Measurements from ENCODE around the gene FOXP1.

The FOXP1 gene

DNA sequence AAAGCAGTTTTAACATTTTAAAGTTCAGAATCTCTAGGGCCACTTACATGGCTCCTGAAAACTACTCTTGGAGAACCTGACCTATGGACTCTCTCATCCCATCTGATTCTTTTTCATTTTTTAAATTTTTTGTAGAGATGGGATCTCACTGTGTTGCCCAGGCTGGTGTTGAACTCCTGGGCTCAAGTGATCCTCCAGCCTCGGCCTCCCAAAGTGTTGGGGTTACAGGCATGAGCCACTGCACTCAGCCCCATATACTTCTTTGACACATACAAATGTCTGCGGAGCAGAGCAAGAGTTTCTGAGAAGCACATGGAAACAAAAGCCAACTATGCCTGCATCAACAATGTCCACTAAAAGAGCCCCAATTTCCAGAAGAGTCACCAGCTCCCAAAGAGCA is 189.8 kb downstream of the FOXP1 start:
- TF ChIP-seq POLR2AphosphoS5 (IDR thresholded peaks at IDR 0.05; ENCODE audit: low read depth, low read length): no peak

DNA sequence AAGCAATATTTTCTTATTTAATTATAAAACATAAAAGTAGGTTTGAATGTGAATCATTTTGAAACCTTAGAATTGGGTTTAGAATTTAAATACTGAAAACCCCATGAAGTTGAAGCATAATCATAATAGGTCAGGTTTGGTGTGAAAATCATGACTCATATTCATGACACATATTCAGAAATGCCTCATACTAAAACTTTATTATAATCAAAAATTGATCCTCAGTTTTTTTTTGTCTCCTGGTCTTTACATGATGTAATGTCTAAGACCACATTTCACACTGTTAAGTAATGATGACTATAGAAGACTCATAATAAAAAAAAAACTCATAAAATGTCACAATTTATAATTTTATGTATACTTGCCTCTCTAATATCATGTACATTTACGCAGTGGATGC is 190.4 kb downstream of the FOXP1 start:
- TF ChIP-seq, protein P1, sequence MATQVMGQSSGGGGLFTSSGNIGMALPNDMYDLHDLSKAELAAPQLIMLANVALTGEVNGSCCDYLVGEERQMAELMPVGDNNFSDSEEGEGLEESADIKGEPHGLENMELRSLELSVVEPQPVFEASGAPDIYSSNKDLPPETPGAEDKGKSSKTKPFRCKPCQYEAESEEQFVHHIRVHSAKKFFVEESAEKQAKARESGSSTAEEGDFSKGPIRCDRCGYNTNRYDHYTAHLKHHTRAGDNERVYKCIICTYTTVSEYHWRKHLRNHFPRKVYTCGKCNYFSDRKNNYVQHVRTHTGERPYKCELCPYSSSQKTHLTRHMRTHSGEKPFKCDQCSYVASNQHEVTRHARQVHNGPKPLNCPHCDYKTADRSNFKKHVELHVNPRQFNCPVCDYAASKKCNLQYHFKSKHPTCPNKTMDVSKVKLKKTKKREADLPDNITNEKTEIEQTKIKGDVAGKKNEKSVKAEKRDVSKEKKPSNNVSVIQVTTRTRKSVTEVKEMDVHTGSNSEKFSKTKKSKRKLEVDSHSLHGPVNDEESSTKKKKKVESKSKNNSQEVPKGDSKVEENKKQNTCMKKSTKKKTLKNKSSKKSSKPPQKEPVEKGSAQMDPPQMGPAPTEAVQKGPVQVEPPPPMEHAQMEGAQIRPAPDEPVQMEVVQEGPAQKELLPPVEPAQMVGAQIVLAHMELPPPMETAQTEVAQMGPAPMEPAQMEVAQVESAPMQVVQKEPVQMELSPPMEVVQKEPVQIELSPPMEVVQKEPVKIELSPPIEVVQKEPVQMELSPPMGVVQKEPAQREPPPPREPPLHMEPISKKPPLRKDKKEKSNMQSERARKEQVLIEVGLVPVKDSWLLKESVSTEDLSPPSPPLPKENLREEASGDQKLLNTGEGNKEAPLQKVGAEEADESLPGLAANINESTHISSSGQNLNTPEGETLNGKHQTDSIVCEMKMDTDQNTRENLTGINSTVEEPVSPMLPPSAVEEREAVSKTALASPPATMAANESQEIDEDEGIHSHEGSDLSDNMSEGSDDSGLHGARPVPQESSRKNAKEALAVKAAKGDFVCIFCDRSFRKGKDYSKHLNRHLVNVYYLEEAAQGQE (IDR thresholded peaks at IDR 0.05; ENCODE audit: insufficient read depth in 1 of 2, low read depth in 2 of 2, low read length in 2 of 2): no peak
- TF ChIP-seq FOXP2 (optimal IDR thresholded peaks at IDR 0.05; ENCODE audit: borderline replicate concordance, extremely low read depth, extremely low read length, insufficient read depth): no peak
- no peak for TF ChIP-seq TAF1 (IDR thresholded peaks at IDR 0.05; ENCODE audit: borderline replicate concordance, insufficient read depth, low read length)
- TF ChIP-seq POLR2AphosphoS5 (IDR thresholded peaks at IDR 0.05; ENCODE audit: low read depth, low read length): no peak
- TF ChIP-seq SIN3A (IDR thresholded peaks at IDR 0.05; ENCODE audit: borderline replicate concordance, insufficient read depth, low read length): no peak

DNA sequence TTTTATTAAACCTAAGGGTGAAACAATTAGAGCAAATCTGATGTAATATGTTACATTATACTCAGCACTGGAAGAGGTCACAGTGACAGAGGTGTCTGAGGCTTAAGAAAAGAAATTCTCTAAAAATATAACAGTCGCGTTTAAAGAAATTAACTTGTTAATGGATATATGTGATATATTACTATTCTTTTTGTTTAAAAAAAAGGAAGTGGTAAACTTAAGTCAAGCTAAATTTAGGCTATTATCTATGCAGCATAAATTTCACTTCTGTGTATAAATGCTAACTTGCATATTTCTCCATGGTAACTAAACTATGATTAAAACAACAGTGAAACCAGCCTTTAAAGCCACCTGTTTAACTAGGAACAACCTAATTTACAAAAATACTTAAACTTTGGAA is 191.3 kb downstream of the FOXP1 start:
- TF ChIP-seq TAF1 (IDR thresholded peaks at IDR 0.05; ENCODE audit: borderline replicate concordance, insufficient read depth, low read length) (no peak), FOXP2 (optimal IDR thresholded peaks at IDR 0.05; ENCODE audit: borderline replicate concordance, extremely low read depth, extremely low read length, insufficient read depth) (no peak), SIN3A (IDR thresholded peaks at IDR 0.05; ENCODE audit: borderline replicate concordance, insufficient read depth, low read length) (no peak), POLR2AphosphoS5 (IDR thresholded peaks at IDR 0.05; ENCODE audit: low read depth, low read length) (no peak)
- TF ChIP-seq, protein P1 (IDR thresholded peaks at IDR 0.05; ENCODE audit: insufficient read depth in 1 of 2, low read depth in 2 of 2, low read length in 2 of 2): no peak

DNA sequence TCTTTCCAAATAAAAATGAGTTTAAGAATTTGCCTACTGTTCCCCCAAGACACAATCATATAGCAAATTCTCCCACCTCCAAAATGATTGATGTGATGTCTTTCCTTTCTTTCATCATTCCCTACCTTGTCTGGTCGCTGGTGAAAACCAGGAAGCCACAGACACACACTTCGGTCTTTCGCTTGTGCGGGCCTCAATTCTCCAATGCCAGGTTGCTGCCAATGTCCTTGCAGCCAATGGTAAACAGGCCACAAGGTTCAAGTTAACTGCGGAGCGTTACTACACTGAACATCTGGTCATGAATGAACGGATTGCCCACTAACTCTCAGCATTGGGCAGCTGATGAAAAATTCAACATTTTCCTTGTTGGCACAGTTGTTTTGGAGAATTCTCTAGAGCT is 192.2 kb downstream of the FOXP1 start:
- TF ChIP-seq, protein P1 (IDR thresholded peaks at IDR 0.05; ENCODE audit: insufficient read depth in 1 of 2, low read depth in 2 of 2, low read length in 2 of 2): no peak
- TF ChIP-seq TAF1 (IDR thresholded peaks at IDR 0.05; ENCODE audit: borderline replicate concordance, insufficient read depth, low read length) (no peak), FOXP2 (optimal IDR thresholded peaks at IDR 0.05; ENCODE audit: borderline replicate concordance, extremely low read depth, extremely low read length, insufficient read depth) (no peak), SIN3A (IDR thresholded peaks at IDR 0.05; ENCODE audit: borderline replicate concordance, insufficient read depth, low read length) (no peak), POLR2AphosphoS5 (IDR thresholded peaks at IDR 0.05; ENCODE audit: low read depth, low read length) (no peak)

DNA sequence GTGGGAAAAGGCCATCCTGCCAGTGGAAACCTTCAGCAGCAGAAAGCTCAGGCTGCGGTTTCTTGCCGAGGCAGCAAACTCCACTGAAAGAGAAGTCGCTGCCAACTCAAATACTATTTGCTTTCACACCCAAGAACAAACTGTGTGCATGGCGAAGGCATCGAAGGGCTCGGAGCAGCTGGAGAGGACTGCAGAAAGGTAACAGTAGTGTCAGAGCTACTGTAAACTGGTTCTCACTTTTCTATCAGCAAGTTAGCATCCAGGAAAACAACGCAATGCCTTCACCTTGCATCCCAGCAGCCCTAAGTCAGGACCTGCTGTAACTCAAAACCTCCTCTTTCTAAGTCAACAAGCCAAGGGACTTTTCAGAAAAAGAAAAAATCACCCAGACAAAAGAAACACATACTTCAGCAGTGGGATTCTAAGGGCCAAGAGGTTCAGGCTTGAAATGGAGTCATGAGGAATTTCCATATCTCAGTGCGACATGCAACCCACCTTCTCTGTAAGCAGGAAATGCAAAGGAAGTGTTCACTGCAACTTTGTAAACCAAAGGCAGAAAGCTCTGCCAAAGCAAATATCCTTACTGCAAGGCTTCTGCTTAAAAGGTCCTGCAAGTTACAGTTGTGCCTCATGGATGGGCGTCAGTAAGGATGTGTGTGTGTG is 193.5 kb downstream of the FOXP1 start:
- TF ChIP-seq SIN3A (IDR thresholded peaks at IDR 0.05; ENCODE audit: borderline replicate concordance, insufficient read depth, low read length) (no peak), FOXP2 (optimal IDR thresholded peaks at IDR 0.05; ENCODE audit: borderline replicate concordance, extremely low read depth, extremely low read length, insufficient read depth) (no peak), POLR2AphosphoS5 (IDR thresholded peaks at IDR 0.05; ENCODE audit: low read depth, low read length) (no peak), TAF1 (IDR thresholded peaks at IDR 0.05; ENCODE audit: borderline replicate concordance, insufficient read depth, low read length) (no peak)
- TF ChIP-seq, protein P1 (IDR thresholded peaks at IDR 0.05; ENCODE audit: insufficient read depth in 1 of 2, low read depth in 2 of 2, low read length in 2 of 2): no peak
